Suprapubic skin (tissue), 4 donors: Measurements from ENCODE around the gene CYTH2. TPM values are rescaled to one million over a fixed set of nuclear protein-coding genes. Genes with fewer than 3 reads are reported as not detected.

ENCODE experiments used
- DNase-seq, 2 donors: peaks; one replicate each; pipeline ENCODE4 v3.0.0-alpha.2; 2019; ENCODE audit warnings: low spot score in 2 of 2
- H3K27ac ChIP-seq: fragments of 200-600 bp; sonication (generic); one replicate; pipeline ENCODE4 v1.5.1; 2019
- H3K27me3 ChIP-seq: fragments of 200-600 bp; sonication (generic); one replicate; pipeline ENCODE4 v1.5.1; 2019
- H3K36me3 ChIP-seq: fragments of 200-600 bp; sonication (generic); one replicate; pipeline ENCODE4 v1.5.1; 2019
- H3K4me1 ChIP-seq: fragments of 200-600 bp; sonication (generic); one replicate; pipeline ENCODE4 v1.5.1; 2019
- H3K4me3 ChIP-seq: fragments of 200-600 bp; sonication (generic); one replicate; pipeline ENCODE4 v1.5.1; 2019; ENCODE audit warnings: mild to moderate bottlenecking
- H3K9me3 ChIP-seq: fragments of 200-600 bp; sonication (generic); one replicate; pipeline ENCODE4 v1.5.1; 2019
- EP300 ChIP-seq: sonication (generic); formaldehyde crosslinking; IDR thresholded peaks from one replicate; pipeline ENCODE4 v1.6.1; 2017; ENCODE audit warnings: antibody characterized with exemption
- POLR2A ChIP-seq, 2 donors: fragments of 450-650 bp; IDR thresholded peaks; one replicate each; pipeline ENCODE4 v1.6.1; 2017; ENCODE audit warnings: antibody characterized with exemption in 2 of 2, mild to moderate bottlenecking in 2 of 2, moderate library complexity in 2 of 2
- POLR2AphosphoS5 ChIP-seq, 3 donors: sonication (generic); formaldehyde crosslinking; IDR thresholded peaks; one replicate each; pipeline ENCODE4 v1.6.1; 2017; ENCODE audit warnings: antibody characterized with exemption in 3 of 3
- WGBS: methylation state at CpG from one replicate; pipeline ENCODE4 v1.1.5; 2018; 5-methylcytosine and 5-hydroxymethylcytosine counted together
- total RNA-seq, 4 donors: library from RNA; depleted of rRNA; stranded (reverse); fragments of >200 nt; gene quantifications; one replicate each; pipeline ENCODE4 v1.1.0, GENCODE V29; 2016
- TF ChIP-seq, protein P1 (sequence below), 2 donors: fragments of 200-600 bp in 1 of 2; fragments of 450-650 bp in 1 of 2; sonication (generic) in 1 of 2; IDR thresholded peaks; one replicate each; pipeline ENCODE4 v1.5.1; 2016 to 2019; ENCODE audit warnings: antibody characterized with exemption in 2 of 2, mild to moderate bottlenecking in 1 of 2, moderate library complexity in 1 of 2

The CYTH2 gene
- total RNA-seq, 4 donors from 2014 or later = 54.9 to 86.5 (median 63.2) TPM

DNA sequence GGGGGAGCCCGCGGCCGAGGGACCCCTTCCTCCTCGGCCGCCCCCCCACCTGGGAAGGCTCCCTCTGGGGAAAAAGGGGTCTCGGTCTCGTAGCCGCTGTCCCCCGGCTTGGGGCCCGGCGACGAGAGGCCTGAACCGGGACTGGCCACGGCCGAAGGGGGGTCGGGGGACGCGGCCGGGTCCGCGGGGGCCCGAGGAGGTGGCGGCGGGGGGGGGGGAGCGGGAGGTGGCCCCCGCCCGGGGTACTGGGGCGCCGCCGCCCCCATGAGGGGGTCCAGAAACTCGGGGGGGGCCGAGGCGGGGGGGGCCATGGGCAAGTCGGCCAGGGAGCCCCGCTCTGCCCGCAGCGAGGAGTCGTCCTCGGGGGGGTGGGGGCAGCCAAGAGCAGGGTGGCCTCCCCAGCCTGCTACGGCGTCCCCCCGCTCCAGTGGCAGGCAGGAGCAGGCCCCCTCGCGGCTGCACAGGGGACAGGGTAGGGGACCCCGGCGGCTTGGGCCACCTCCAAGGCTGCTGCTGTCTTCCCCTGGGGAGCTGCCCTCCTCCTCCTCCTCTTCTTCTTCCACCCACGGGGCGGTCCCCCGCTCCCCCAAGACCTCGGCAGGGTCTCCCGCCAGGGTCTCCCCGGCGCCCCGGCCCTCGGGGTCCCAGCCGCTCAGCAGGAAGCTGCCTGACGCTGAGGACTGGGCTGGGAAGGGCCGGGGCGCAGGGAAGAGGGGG lies 29.6 kb downstream of the CYTH2 start:
- Histone ChIP-seq H3K27ac (no peak overlapping the region), H3K4me1 (peaks cover 43% of the 10 kb centered on the region), H3K36me3 (no peaks in the 10 kb centered on the region), H3K27me3 (peaks cover 36% of the 10 kb centered on the region), H3K9me3 (no peaks in the 10 kb centered on the region), H3K4me3 (peak overlapping the region; percentile 18)
- no peak for DNase-seq
- WGBS = 34% methylated on average over 17 of the region's 59 CpGs
- no peak for TF ChIP-seq POLR2AphosphoS5 (IDR thresholded peaks at IDR 0.05)
- TF ChIP-seq, protein P1, sequence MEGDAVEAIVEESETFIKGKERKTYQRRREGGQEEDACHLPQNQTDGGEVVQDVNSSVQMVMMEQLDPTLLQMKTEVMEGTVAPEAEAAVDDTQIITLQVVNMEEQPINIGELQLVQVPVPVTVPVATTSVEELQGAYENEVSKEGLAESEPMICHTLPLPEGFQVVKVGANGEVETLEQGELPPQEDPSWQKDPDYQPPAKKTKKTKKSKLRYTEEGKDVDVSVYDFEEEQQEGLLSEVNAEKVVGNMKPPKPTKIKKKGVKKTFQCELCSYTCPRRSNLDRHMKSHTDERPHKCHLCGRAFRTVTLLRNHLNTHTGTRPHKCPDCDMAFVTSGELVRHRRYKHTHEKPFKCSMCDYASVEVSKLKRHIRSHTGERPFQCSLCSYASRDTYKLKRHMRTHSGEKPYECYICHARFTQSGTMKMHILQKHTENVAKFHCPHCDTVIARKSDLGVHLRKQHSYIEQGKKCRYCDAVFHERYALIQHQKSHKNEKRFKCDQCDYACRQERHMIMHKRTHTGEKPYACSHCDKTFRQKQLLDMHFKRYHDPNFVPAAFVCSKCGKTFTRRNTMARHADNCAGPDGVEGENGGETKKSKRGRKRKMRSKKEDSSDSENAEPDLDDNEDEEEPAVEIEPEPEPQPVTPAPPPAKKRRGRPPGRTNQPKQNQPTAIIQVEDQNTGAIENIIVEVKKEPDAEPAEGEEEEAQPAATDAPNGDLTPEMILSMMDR (IDR thresholded peaks at IDR 0.05) = no peak
- no peak for TF ChIP-seq POLR2A (IDR thresholded peaks at IDR 0.05)
- no peak for TF ChIP-seq EP300

DNA sequence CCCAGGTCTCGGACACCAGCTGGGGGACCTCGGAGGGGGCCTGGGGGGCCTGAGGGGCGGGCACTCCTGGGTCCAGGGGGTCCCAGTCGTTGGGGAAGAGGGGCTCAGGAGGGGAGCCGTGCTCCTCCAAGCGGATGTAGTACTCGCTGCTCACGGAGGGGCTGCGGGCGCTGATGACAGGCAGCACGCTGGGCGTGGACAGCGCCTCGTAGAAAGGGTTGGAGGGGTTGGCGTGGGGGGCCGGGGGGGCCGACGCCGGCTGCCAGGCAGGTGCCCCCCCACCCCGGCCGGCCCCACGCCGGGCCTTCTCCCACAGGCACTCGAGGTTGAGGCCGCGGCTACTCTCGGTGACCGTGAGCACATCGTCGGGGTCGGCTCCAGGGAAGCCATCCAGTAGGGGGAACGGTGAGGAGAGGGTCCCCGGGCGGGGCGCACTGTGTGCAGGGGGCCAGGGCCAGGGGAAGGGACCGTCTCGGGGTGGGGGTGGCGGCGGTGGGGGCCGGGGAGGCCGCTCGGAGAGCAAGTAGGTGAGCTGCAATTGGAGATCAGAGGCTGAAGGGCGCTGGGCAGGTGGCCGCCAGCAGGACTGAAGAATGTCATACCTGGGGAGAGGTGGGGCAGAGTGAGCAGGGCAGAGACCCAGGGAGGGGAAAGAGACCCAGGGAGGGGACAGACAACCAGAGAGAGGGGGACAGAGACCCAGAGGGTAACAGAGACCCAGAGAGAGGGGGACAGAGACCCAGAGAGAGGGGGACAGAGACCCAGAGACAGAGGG lies 30.3 kb downstream of the CYTH2 start:
- Histone ChIP-seq H3K27ac (no peak overlapping the region), H3K4me1 (peaks cover 37% of the 10 kb centered on the region), H3K4me3 (peak overlapping the region; percentile 18), H3K36me3 (no peaks in the 10 kb centered on the region), H3K27me3 (peaks cover 36% of the 10 kb centered on the region), H3K9me3 (no peaks in the 10 kb centered on the region)
- 83% methylated on average over 7 of the region's 44 CpGs for WGBS
- no peak for DNase-seq
- TF ChIP-seq EP300 (no peak), POLR2A (IDR thresholded peaks at IDR 0.05) (no peak), POLR2AphosphoS5 (IDR thresholded peaks at IDR 0.05) (no peak)
- TF ChIP-seq, protein P1 (IDR thresholded peaks at IDR 0.05) = no peak

DNA sequence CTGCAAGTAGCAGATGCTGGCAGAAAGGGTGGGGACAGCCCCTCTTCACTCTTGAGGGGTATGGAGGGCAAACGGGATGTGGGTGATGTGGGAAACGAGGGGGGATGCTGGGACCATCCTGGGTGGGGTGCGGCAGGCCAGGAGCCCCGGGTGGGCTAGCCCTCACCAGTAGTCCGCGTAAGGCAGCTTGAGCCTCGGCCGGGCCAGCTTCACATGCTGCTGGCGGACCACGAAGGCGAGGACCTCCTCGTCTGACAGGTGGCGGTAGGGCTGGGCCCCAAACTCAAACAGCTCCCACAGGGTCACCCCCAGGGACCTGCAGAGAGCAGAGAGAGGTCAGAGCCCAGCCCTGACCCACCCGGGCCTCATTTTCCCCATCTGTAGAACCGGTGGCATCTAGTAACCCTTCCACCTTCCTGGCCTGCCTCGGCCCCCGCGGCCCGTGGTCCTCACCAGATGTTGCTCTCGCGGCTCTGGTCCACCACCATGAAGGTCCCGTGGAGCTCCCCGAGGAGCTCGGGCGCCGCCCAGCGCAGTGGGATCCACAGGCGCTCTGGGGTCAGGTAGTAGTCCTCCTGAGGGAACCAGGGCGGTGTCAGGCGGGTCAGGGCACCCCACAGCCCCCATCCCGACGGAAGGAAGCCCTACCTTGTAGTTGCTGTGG lies 31.8 kb downstream of the CYTH2 start:
- no peak for DNase-seq
- peaks cover 36% of the 10 kb centered on the region for H3K27me3 ChIP-seq
- no peaks in the 10 kb centered on the region for H3K36me3 ChIP-seq
- TF ChIP-seq POLR2A (IDR thresholded peaks at IDR 0.05) (no peak), POLR2AphosphoS5 (IDR thresholded peaks at IDR 0.05) (no peak), EP300 (no peak)
- TF ChIP-seq, protein P1 (IDR thresholded peaks at IDR 0.05) = no peak
- H3K27ac ChIP-seq = no peak overlapping the region
- peak overlapping the region; percentile 30 for H3K4me3 ChIP-seq
- 78% methylated on average over 13 of the region's 32 CpGs for WGBS
- peaks cover 27% of the 10 kb centered on the region for H3K4me1 ChIP-seq
- H3K9me3 ChIP-seq = no peaks in the 10 kb centered on the region

DNA sequence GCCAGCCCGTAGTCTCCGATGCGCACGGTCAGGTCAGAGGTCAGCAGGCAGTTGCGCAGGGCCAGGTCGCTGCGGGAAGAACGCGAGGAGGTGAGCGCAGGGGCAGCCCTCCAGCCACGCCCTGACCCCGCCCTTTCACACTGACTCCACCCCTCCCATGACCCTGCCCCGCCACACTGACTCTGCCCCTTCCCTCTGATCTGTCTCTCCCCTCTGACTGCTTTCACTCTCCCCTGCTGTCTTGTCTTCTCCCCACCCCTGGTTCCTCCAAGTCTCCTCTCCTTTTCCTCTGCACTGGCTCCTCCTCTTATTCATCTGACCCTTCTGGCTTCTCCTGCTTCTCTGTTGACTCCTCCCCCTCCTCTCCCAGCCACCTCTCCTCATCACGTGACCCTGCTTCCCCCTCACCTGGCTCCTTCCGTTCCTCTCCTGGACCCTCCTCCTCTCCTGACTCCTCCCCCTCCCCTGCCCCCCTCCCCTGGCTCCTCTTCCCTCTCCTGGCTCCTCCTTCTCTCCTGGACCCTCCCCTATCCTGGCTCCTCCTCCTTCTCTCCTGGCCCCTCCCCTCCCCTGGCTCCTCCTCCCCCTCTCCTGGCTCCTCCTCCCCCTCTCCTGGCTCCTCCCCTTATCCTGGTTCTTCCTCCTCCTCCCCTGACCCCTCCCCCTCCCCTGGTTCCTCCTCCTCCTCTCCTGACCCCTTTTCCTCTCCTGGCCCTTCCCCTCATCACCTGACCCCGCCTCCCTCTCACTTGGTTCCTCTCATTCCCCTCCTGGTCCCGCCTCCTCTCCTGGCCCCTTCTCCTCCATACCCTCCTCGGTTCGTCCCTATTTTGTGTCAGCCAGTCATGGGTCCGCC lies 32.6 kb downstream of the CYTH2 start:
- no peaks in the 10 kb centered on the region for H3K36me3 ChIP-seq
- H3K27me3 ChIP-seq = peaks cover 36% of the 10 kb centered on the region
- H3K9me3 ChIP-seq = no peaks in the 10 kb centered on the region
- no peak overlapping the region for H3K27ac ChIP-seq
- WGBS = 9% methylated on average over 20 of the region's 20 CpGs
- H3K4me1 ChIP-seq = peaks cover 27% of the 10 kb centered on the region
- peak in 1 of 2 donors; percentile 88 for DNase-seq
- TF ChIP-seq POLR2A (IDR thresholded peaks at IDR 0.05) = no peak
- TF ChIP-seq, protein P1 (IDR thresholded peaks at IDR 0.05) = no peak
- no peak for TF ChIP-seq EP300
- no peak for TF ChIP-seq POLR2AphosphoS5 (IDR thresholded peaks at IDR 0.05)
- peak overlapping the region; percentile 30 for H3K4me3 ChIP-seq
